MCF 10A (cell line): Measurements from ENCODE around the gene TNIK. TPM values are rescaled to one million over a fixed set of nuclear protein-coding genes. Genes with fewer than 3 reads are reported as not detected.

ENCODE experiments used
- BruUV-seq: library from RNA; stranded (reverse); fragments of 400-500 nt; replicated peaks from 2 replicates; lab custom pipeline; 2021; lab: Mats Ljungman, UMichigan
- CTCF ChIA-PET: fragments of 300-600 bp; sonication (Branson Sonifier 250); formaldehyde crosslinking; extraction: SDS; loops from one replicate; lab custom pipeline; 2021; ENCODE audit warnings: antibody characterized with exemption, inconsistent platforms; lab: Yijun Ruan, JAX
- POLR2A ChIA-PET: fragments of 300-600, 350-650 bp; sonication (Branson Sonifier 250); formaldehyde crosslinking; extraction: SDS; loops from one replicate; lab custom pipeline; 2020; ENCODE audit warnings: antibody characterized with exemption, inconsistent platforms; lab: Yijun Ruan, JAX
- DNase-seq: peaks from one replicate; pipeline ENCODE4 v3.0.0-alpha.2; 2018; ENCODE audit not compliant: unreplicated experiment
- H3K27ac Mint-ChIP-seq: one replicate; pipeline ENCODE4 v1.8.0; 2022; ENCODE audit warnings: mild to moderate bottlenecking, low read depth, mixed read lengths; ENCODE audit not compliant: unreplicated experiment
- H3K27me3 Mint-ChIP-seq: one replicate; pipeline ENCODE4 v1.8.0; 2022; ENCODE audit warnings: mixed read lengths; ENCODE audit not compliant: insufficient read depth, unreplicated experiment
- H3K36me3 Mint-ChIP-seq: one replicate; pipeline ENCODE4 v1.8.0; 2022; ENCODE audit warnings: mild to moderate bottlenecking, moderate library complexity, mixed read lengths; ENCODE audit not compliant: insufficient read depth, unreplicated experiment
- H3K4me1 Mint-ChIP-seq: one replicate; pipeline ENCODE4 v1.8.0; 2022; ENCODE audit warnings: mixed read lengths; ENCODE audit not compliant: insufficient read depth, unreplicated experiment
- H3K4me3 Mint-ChIP-seq: one replicate; pipeline ENCODE4 v1.8.0; 2022; ENCODE audit warnings: mild to moderate bottlenecking, moderate library complexity, mixed read lengths; ENCODE audit not compliant: unreplicated experiment
- H3K9me3 Mint-ChIP-seq: one replicate; pipeline ENCODE4 v1.8.0; 2022; ENCODE audit warnings: mixed read lengths; ENCODE audit not compliant: unreplicated experiment
- intact Hi-C: fragments of 100-400 bp; cut with micrococcal nuclease; formaldehyde crosslinking; loops from 2 replicates; pipeline ENCODE4 v1.14.1; 2022
- total RNA-seq: library from RNA; stranded (reverse); gene quantifications from 2 replicates; pipeline ENCODE4 v1.2.3, GENCODE V29; 2022
- TF ChIP-seq, protein P1 (sequence below): fragments of 200-600 bp; IDR thresholded peaks from one replicate; pipeline ENCODE4 v1.8.0; 2022; ENCODE audit warnings: antibody characterized with exemption, mild to moderate bottlenecking; ENCODE audit not compliant: unreplicated experiment

The TNIK gene
- total RNA-seq, 1 experiment from 2014 or later = 3.4 TPM

GRCh38 chr3:171092467-171092911, 367.7 kb downstream of the TNIK start:
- Mint-ChIP-seq H3K27ac (no peak overlapping the region), H3K9me3 (no peaks in the 10 kb centered on the region), H3K4me3 (no peak overlapping the region), H3K36me3 (no peaks in the 10 kb centered on the region), H3K27me3 (no peaks in the 10 kb centered on the region), H3K4me1 (peaks cover 20% of the 10 kb centered on the region)
- CTCF ChIA-PET = no interaction called here
- BruUV-seq = no TSS peak
- no peak for DNase-seq
- POLR2A ChIA-PET = no interaction called here
- intact Hi-C loops = no loop called here
- TF ChIP-seq, protein P1, sequence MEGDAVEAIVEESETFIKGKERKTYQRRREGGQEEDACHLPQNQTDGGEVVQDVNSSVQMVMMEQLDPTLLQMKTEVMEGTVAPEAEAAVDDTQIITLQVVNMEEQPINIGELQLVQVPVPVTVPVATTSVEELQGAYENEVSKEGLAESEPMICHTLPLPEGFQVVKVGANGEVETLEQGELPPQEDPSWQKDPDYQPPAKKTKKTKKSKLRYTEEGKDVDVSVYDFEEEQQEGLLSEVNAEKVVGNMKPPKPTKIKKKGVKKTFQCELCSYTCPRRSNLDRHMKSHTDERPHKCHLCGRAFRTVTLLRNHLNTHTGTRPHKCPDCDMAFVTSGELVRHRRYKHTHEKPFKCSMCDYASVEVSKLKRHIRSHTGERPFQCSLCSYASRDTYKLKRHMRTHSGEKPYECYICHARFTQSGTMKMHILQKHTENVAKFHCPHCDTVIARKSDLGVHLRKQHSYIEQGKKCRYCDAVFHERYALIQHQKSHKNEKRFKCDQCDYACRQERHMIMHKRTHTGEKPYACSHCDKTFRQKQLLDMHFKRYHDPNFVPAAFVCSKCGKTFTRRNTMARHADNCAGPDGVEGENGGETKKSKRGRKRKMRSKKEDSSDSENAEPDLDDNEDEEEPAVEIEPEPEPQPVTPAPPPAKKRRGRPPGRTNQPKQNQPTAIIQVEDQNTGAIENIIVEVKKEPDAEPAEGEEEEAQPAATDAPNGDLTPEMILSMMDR = no peak

- Mint-ChIP-seq H3K27ac (no peak overlapping the region), H3K36me3 (no peaks in the 10 kb centered on the region), H3K4me1 (peaks cover 20% of the 10 kb centered on the region), H3K9me3 (no peaks in the 10 kb centered on the region), H3K27me3 (no peaks in the 10 kb centered on the region), H3K4me3 (no peak overlapping the region)
- POLR2A ChIA-PET = interaction anchor here (0.8 kb wide), 1 partner anchor 25 kb away, joined by 3 read pairs; no protein-coding TSS in a partner anchor
- DNase-seq = no peak
- TF ChIP-seq, protein P1 = no peak
- no TSS peak for BruUV-seq
- intact Hi-C loops = no loop called here
- CTCF ChIA-PET = interaction anchor here (0.5 to 0.6 kb wide), 3 partner anchors 20 to 471 kb away, joined by 3 to 4 read pairs (median 3); no protein-coding TSS in a partner anchor
Observed at GRCh38 chr3:171090321-171090720, 369.9 kb downstream of the TNIK start.

DNA sequence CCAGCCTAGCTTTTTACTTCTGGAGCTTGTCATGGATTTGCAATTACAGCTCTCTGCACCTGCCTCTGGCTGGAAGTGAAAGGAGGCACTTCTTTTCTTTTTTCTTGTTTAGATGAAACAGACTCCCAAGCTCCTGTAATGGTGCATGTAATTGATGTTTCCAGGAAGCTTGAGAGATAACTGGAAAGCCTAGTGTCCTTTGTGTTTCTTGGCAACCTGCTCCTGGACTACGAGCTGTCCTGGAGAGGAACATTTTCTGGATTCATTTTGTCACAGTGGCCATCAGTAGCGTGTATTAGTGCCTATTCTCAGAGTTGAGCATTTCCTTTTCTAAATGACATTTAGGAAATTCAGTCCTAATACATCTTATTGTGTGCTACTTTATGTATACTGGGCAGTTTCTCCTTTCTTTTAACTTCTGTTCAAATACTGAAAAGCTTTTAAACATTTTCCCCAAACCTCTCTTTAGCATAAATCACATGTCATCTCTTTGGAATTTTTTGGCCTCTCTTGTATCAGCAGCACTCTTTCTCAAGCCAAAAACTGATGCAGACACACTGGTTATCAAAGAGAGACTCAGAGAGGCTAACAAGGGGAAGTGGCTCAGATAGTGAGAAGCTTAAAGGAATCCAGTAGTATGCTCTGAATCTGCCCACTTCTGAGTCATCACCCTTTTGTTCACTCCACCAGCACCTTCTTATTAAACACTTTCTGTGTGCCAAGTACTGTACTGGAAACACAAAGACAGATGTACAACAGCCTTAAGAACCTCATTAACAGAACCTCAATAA, 371.0 kb downstream of the TNIK start:
- TF ChIP-seq, protein P1 = no peak
- Mint-ChIP-seq H3K4me1 (peaks cover 20% of the 10 kb centered on the region), H3K27me3 (no peaks in the 10 kb centered on the region), H3K27ac (no peak overlapping the region), H3K4me3 (no peak overlapping the region), H3K9me3 (no peaks in the 10 kb centered on the region), H3K36me3 (no peaks in the 10 kb centered on the region)
- peak; percentile 63 for DNase-seq
- intact Hi-C loops = no loop called here
- POLR2A ChIA-PET = interaction anchor here (0.6 kb wide), 2 partner anchors 190 to 1890 kb away, joined by 3 to 7 read pairs; no protein-coding TSS in a partner anchor
- BruUV-seq = no TSS peak
- CTCF ChIA-PET = no interaction called here

DNA sequence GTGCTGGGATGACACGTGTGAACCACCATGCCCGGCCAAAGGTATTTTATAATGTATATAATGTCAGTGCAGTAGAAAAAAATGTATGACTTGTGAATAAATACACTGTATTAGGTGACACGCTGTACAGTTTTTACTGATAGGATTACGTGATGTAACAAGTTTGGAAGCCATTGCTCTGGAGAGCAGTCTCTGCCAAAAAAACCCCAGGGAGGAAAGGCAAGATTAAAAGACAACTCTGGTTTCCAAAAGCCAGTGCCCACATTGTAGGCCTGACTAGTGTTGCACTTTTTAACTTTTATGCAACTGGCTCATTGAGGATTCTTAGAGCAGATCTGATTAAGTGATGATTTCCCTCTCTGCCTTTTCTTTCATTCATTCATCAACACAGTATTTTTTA, 371.7 kb downstream of the TNIK start:
- ChIA-PET POLR2A (interaction anchor here (0.6 kb wide), 1 partner anchor 191 kb away, joined by 3 read pairs; no protein-coding TSS in a partner anchor), CTCF (no interaction called here)
- Mint-ChIP-seq H3K36me3 (no peaks in the 10 kb centered on the region), H3K9me3 (no peaks in the 10 kb centered on the region), H3K4me1 (peaks cover 20% of the 10 kb centered on the region), H3K27ac (no peak overlapping the region), H3K27me3 (no peaks in the 10 kb centered on the region), H3K4me3 (no peak overlapping the region)
- intact Hi-C loops = no loop called here
- no TSS peak for BruUV-seq
- DNase-seq = no peak
- TF ChIP-seq, protein P1 = no peak
